Fibroblast of lung (primary cell): ENCODE measurements around the gene ARHGAP42.

Experiments used
- EZH2 ChIP-seq: IDR thresholded peaks from 2 replicates; pipeline ENCODE4 v1.5.1; 2012; ENCODE audit warnings: low read length, control low read depth, mild to moderate bottlenecking; ENCODE audit errors: missing control alignments
- TF ChIP-seq, protein P1 (sequence below), 2 donors: IDR thresholded peaks in 1 of 2; conservative IDR thresholded peaks in 1 of 2; 1 replicate in 1 of 2; 2 replicates in 1 of 2; pipeline ENCODE4 v1.5.1; 2011 to 2012; ENCODE audit warnings: low read length in 2 of 2, control low read depth in 1 of 2, inconsistent platforms in 1 of 2, low read depth in 1 of 2, mild to moderate bottlenecking in 1 of 2

DNA sequence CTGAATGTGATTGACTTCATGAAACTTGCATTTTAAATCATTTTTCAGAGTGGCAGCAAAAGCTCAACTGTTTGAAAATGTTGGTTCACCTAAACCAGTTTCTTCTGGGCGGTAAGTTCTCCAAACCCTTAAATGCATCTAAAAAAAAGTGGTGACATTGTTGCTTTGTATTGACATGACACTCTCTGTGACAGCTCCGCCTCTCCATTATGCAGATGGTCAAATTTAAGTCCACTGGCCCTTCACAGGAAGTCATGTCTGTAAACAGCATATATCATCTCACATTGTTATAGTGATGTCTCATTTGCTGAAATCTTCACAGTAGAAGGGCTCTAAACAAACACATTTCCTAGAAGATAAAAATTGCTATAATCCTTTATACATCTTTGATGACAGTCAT lies 291.9 kb downstream of the ARHGAP42 start:
- TF ChIP-seq, protein P1, sequence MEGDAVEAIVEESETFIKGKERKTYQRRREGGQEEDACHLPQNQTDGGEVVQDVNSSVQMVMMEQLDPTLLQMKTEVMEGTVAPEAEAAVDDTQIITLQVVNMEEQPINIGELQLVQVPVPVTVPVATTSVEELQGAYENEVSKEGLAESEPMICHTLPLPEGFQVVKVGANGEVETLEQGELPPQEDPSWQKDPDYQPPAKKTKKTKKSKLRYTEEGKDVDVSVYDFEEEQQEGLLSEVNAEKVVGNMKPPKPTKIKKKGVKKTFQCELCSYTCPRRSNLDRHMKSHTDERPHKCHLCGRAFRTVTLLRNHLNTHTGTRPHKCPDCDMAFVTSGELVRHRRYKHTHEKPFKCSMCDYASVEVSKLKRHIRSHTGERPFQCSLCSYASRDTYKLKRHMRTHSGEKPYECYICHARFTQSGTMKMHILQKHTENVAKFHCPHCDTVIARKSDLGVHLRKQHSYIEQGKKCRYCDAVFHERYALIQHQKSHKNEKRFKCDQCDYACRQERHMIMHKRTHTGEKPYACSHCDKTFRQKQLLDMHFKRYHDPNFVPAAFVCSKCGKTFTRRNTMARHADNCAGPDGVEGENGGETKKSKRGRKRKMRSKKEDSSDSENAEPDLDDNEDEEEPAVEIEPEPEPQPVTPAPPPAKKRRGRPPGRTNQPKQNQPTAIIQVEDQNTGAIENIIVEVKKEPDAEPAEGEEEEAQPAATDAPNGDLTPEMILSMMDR (conservative IDR thresholded peaks at IDR 0.05 in 1 of 2, IDR thresholded peaks at IDR 0.05 in 1 of 2; ENCODE audit: low read depth in 1 of 2, low read length in 2 of 2): no peak
- no peak for TF ChIP-seq EZH2
